Gastrocnemius medialis (tissue), 4 donors: Measurements from ENCODE around the gene CPPED1. TPM values are rescaled to one million over a fixed set of nuclear protein-coding genes. Genes with fewer than 3 reads are reported as not detected.

Experiments used
- ATAC-seq, 2 donors: fragments of 150-250 bp; one replicate each; pipeline ENCODE4 v1.9.1; 2016
- DNase-seq, 2 donors: peaks; one replicate each; pipeline ENCODE4 v3.0.0-alpha.2; 2019
- H3K27ac ChIP-seq, 4 donors: fragments of 200-600 bp; sonication (generic); 1 replicate in 1 of 4; 2 replicates in 3 of 4; pipeline ENCODE4 v1.5.1; 2016 to 2018; ENCODE audit warnings: mild to moderate bottlenecking in 2 of 4, moderate library complexity in 1 of 4
- H3K27me3 ChIP-seq, 3 donors: fragments of 200-600 bp; sonication (generic) in 2 of 3; 1 replicate in 1 of 3; 2 replicates in 2 of 3; pipeline versions ENCODE4 v1.5.1 to v1.6.0; 2016 to 2019; ENCODE audit warnings: mild to moderate bottlenecking in 1 of 3, moderate library complexity in 1 of 3
- H3K36me3 ChIP-seq, 2 donors: fragments of 200-600 bp; sonication (generic) in 1 of 2; one replicate each; pipeline ENCODE4 v1.5.1; 2017 to 2018
- H3K4me1 ChIP-seq, 2 donors: fragments of 200-600 bp; sonication (generic) in 1 of 2; one replicate each; pipeline ENCODE4 v1.5.1; 2016 to 2017; ENCODE audit warnings: mild to moderate bottlenecking in 2 of 2
- H3K4me3 ChIP-seq, 4 donors: fragments of 200-600 bp; sonication (generic) in 3 of 4; 1 replicate in 1 of 4; 2 replicates in 3 of 4; pipeline ENCODE4 v1.5.1; 2016 to 2019; ENCODE audit warnings: mild to moderate bottlenecking in 2 of 4
- H3K9me3 ChIP-seq, 3 donors: fragments of 200-600 bp; sonication (generic) in 2 of 3; 1 replicate in 1 of 3; 2 replicates in 2 of 3; pipeline ENCODE4 v1.5.1; 2016 to 2019
- CTCF ChIP-seq, 5 experiments: fragments of 450-650 bp in 3 of 5; fragments of 200-600 bp in 2 of 5; sonication (generic) in 2 of 5; IDR thresholded peaks in 4 of 5; conservative IDR thresholded peaks in 1 of 5; 1 replicate in 4 of 5; 2 replicates in 1 of 5; pipeline ENCODE4 v1.5.1; 2016 to 2019; ENCODE audit warnings: antibody characterized with exemption in 5 of 5, mild to moderate bottlenecking in 3 of 5, moderate library complexity in 3 of 5
- POLR2A ChIP-seq, 2 donors: fragments of 450-650 bp; IDR thresholded peaks; one replicate each; pipeline ENCODE4 v1.6.1; 2017; ENCODE audit warnings: antibody characterized with exemption in 2 of 2, mild to moderate bottlenecking in 2 of 2, moderate library complexity in 2 of 2
- in situ Hi-C, 4 donors: fragments of 200-750 bp; cut with MboI; loops; one replicate each; pipeline versions ENCODE4 v1.15.0 to v1.8.0; 2017; ENCODE audit warnings: low sequenced_read_pairs in 4 of 4
- intact Hi-C: fragments of 100-400 bp; cut with DNase I; formaldehyde crosslinking; loops from one replicate; pipeline ENCODE4 v1.15.1; 2023; ENCODE audit warnings: low total_unique reads
- total RNA-seq, 4 donors: library from RNA; depleted of rRNA; stranded (reverse); fragments of >200 nt; gene quantifications; one replicate each; pipeline versions ENCODE4 v1.1.0 to v1.2.3, GENCODE V29; 2016

The CPPED1 gene
- total RNA-seq, 4 donors from 2014 or later: 2.8 to 8.7 (median 6.6) TPM

- TF ChIP-seq POLR2A (IDR thresholded peaks at IDR 0.05): no peak
- no peak for TF ChIP-seq CTCF (IDR thresholded peaks at IDR 0.05 in 4 of 5, conservative IDR thresholded peaks at IDR 0.05 in 1 of 5)
- in situ Hi-C loops (loop anchor here in 1 of 4 donors (25.0 kb wide), 1 partner anchor 101 kb away; no protein-coding TSS in a partner anchor), intact Hi-C loops (no loop called here)
- no peaks in the 10 kb centered on the region for H3K27me3 ChIP-seq
- ATAC-seq (no peak), DNase-seq (no peak)
- peaks cover 0 to 8% (median 0%) of the 10 kb centered on the region in 3 donors for H3K9me3 ChIP-seq
- no peak overlapping the region for H3K27ac ChIP-seq
- no peaks in the 10 kb centered on the region for H3K4me1 ChIP-seq
- H3K36me3 ChIP-seq: peaks cover 0 to 10% of the 10 kb centered on the region in 2 donors
- H3K4me3 ChIP-seq: no peak overlapping the region
Observed at GRCh38 chr16:12661656-12662172, 142.0 kb downstream of the CPPED1 start.

- intact Hi-C loops: no loop called here
- H3K9me3 ChIP-seq: peaks cover 0 to 8% (median 0%) of the 10 kb centered on the region in 3 donors
Observed at GRCh38 chr16:12659871-12660270, 143.8 kb downstream of the CPPED1 start.

GRCh38 chr16:12658506-12658905 is 145.2 kb downstream of the CPPED1 start:
- Histone ChIP-seq H3K36me3 (peaks cover 0 to 2% of the 10 kb centered on the region in 2 donors), H3K9me3 (peaks cover 0 to 8% (median 0%) of the 10 kb centered on the region in 3 donors), H3K27me3 (no peaks in the 10 kb centered on the region), H3K27ac (no peak overlapping the region), H3K4me3 (no peak overlapping the region), H3K4me1 (no peaks in the 10 kb centered on the region)
- ATAC-seq: no peak
- intact Hi-C loops (no loop called here), in situ Hi-C loops (loop anchor here in 1 of 4 donors (25.0 kb wide), 1 partner anchor 104 kb away; no protein-coding TSS in a partner anchor)
- DNase-seq: no peak
- no peak for TF ChIP-seq POLR2A (IDR thresholded peaks at IDR 0.05)
- TF ChIP-seq CTCF (IDR thresholded peaks at IDR 0.05 in 4 of 5, conservative IDR thresholded peaks at IDR 0.05 in 1 of 5): no peak

More at GRCh38 chr16:12659871-12660270, 143.8 kb downstream of the CPPED1 start:
- Histone ChIP-seq H3K4me1 (no peaks in the 10 kb centered on the region), H3K27ac (no peak overlapping the region), H3K36me3 (peaks cover 0 to 10% of the 10 kb centered on the region in 2 donors), H3K4me3 (no peak overlapping the region), H3K27me3 (no peaks in the 10 kb centered on the region)
- no peak for TF ChIP-seq POLR2A (IDR thresholded peaks at IDR 0.05)
- TF ChIP-seq CTCF (IDR thresholded peaks at IDR 0.05 in 4 of 5, conservative IDR thresholded peaks at IDR 0.05 in 1 of 5): no peak
- in situ Hi-C loops: loop anchor here in 1 of 4 donors (25.0 kb wide), 1 partner anchor 102 kb away; no protein-coding TSS in a partner anchor
- ATAC-seq: no peak
- DNase-seq: no peak

- DNase-seq (no peak), ATAC-seq (no peak)
- Histone ChIP-seq H3K36me3 (no peaks in the 10 kb centered on the region), H3K27ac (no peak overlapping the region), H3K27me3 (no peaks in the 10 kb centered on the region), H3K4me1 (no peaks in the 10 kb centered on the region), H3K4me3 (no peak overlapping the region), H3K9me3 (peaks cover 0 to 8% (median 0%) of the 10 kb centered on the region in 3 donors)
- in situ Hi-C loops (loop anchor here in 1 of 4 donors (25.0 kb wide), 1 partner anchor 107 kb away; no protein-coding TSS in a partner anchor), intact Hi-C loops (no loop called here)
- TF ChIP-seq POLR2A (IDR thresholded peaks at IDR 0.05): no peak
- TF ChIP-seq CTCF (IDR thresholded peaks at IDR 0.05 in 4 of 5, conservative IDR thresholded peaks at IDR 0.05 in 1 of 5): no peak
Observed at GRCh38 chr16:12655537-12655936, 148.2 kb downstream of the CPPED1 start.
